HEK293T (cell line): Measurements from ENCODE around the gene FGGY.

Experiments used
- CTCF ChIA-PET: fragments of 350-600 bp; formaldehyde crosslinking; extraction: SDS; loops from one replicate; lab custom pipeline; 2021; ENCODE audit warnings: antibody characterized with exemption, inconsistent platforms; lab: Yijun Ruan, JAX
- POLR2A ChIA-PET: fragments of 350-600 bp; formaldehyde crosslinking; extraction: SDS; loops from one replicate; lab custom pipeline; 2020; ENCODE audit warnings: antibody characterized with exemption, inconsistent platforms; lab: Yijun Ruan, JAX
- DNase-seq: peaks from one replicate; pipeline ENCODE4 v3.0.0; 2012; ENCODE audit warnings: mixed read lengths; ENCODE audit errors: extremely low spot score
- ARNT ChIP-seq: fragments of 450-650 bp; IDR thresholded peaks from 2 replicates; pipeline ENCODE4 v1.6.1; 2017; ENCODE audit warnings: mild to moderate bottlenecking
- BHLHE40 ChIP-seq: fragments of 450-650 bp; IDR thresholded peaks from 2 replicates; pipeline ENCODE4 v1.6.1; 2016; ENCODE audit warnings: mild to moderate bottlenecking, moderate library complexity, borderline replicate concordance
- CTBP1 ChIP-seq: fragments of 450-650 bp; IDR thresholded peaks from 2 replicates; pipeline ENCODE4 v1.6.1; 2016; ENCODE audit warnings: borderline replicate concordance
- ELF4 ChIP-seq: fragments of 450-650 bp; IDR thresholded peaks from 2 replicates; pipeline ENCODE4 v1.6.1; 2017; ENCODE audit warnings: antibody characterized with exemption
- FOXA1 ChIP-seq: fragments of 450-650 bp; IDR thresholded peaks from 2 replicates; pipeline ENCODE4 v1.6.1; 2016; ENCODE audit warnings: mild to moderate bottlenecking
- FOXK2 ChIP-seq: fragments of 450-650 bp; IDR thresholded peaks from 2 replicates; pipeline ENCODE4 v1.6.1; 2016; ENCODE audit warnings: mild to moderate bottlenecking
- FOXM1 ChIP-seq: fragments of 450-650 bp; IDR thresholded peaks from 2 replicates; pipeline ENCODE4 v1.6.1; 2017; ENCODE audit warnings: mild to moderate bottlenecking, borderline replicate concordance
- HDGF ChIP-seq: fragments of 450-650 bp; IDR thresholded peaks from 2 replicates; pipeline ENCODE4 v1.6.1; 2017; ENCODE audit warnings: antibody characterized with exemption, borderline replicate concordance
- L3MBTL2 ChIP-seq: fragments of 450-650 bp; conservative IDR thresholded peaks from 2 replicates; pipeline ENCODE4 v1.6.1; 2016; ENCODE audit warnings: mild to moderate bottlenecking
- LEF1 ChIP-seq: fragments of 450-650 bp; IDR thresholded peaks from 2 replicates; pipeline ENCODE4 v1.6.1; 2017; ENCODE audit warnings: mild to moderate bottlenecking, borderline replicate concordance
- NFRKB ChIP-seq: fragments of 450-650 bp; IDR thresholded peaks from 2 replicates; pipeline ENCODE4 v1.6.1; 2016; ENCODE audit warnings: mild to moderate bottlenecking, moderate library complexity
- PKNOX1 ChIP-seq: fragments of 450-650 bp; IDR thresholded peaks from 2 replicates; pipeline ENCODE4 v1.6.1; 2016
- SP1 ChIP-seq: fragments of 450-650 bp; IDR thresholded peaks from 2 replicates; pipeline ENCODE4 v1.6.1; 2017
- SUZ12 ChIP-seq: fragments of 450-650 bp; IDR thresholded peaks from 2 replicates; pipeline ENCODE4 v1.6.1; 2016; ENCODE audit warnings: mild to moderate bottlenecking
- TARDBP ChIP-seq: fragments of 450-650 bp; IDR thresholded peaks from 2 replicates; pipeline ENCODE4 v1.6.1; 2016
- ZNF384 ChIP-seq: fragments of 450-650 bp; IDR thresholded peaks from 2 replicates; pipeline ENCODE4 v1.6.1; 2016

FGGY gene

GRCh38 chr1:59328353-59328752 lies 31.5 kb downstream of the FGGY start:
- DNase-seq: no peak
- ChIA-PET POLR2A (interaction anchor here (1.2 kb wide), 1 partner anchor 9 kb away, joined by 4 read pairs; no protein-coding TSS in a partner anchor), CTCF (no interaction called here)
- no peak for TF ChIP-seq ZNF384
- TF ChIP-seq ELF4: no peak
- TF ChIP-seq NFRKB: no peak
- no peak for TF ChIP-seq BHLHE40
- no peak for TF ChIP-seq TARDBP
- no peak for TF ChIP-seq FOXM1
- no peak for TF ChIP-seq L3MBTL2
- no peak for TF ChIP-seq SUZ12
- no peak for TF ChIP-seq PKNOX1
- no peak for TF ChIP-seq FOXA1
- TF ChIP-seq CTBP1: no peak
- TF ChIP-seq HDGF: no peak
- TF ChIP-seq ARNT: no peak
- no peak for TF ChIP-seq LEF1
- no peak for TF ChIP-seq SP1
- TF ChIP-seq FOXK2: no peak

- no peak for DNase-seq
- TF ChIP-seq ELF4: no peak
- TF ChIP-seq SP1: no peak
- ChIA-PET POLR2A (no interaction called here), CTCF (interaction anchor here (0.7 kb wide), 1 partner anchor 99 kb away, joined by 5 read pairs; no protein-coding TSS in a partner anchor)
Measured at GRCh38 chr1:59329412-59330053, 32.6 kb downstream of the FGGY start.

- DNase-seq: no peak
- TF ChIP-seq SP1: no peak
- no peak for TF ChIP-seq ARNT
- no peak for TF ChIP-seq FOXM1
- TF ChIP-seq L3MBTL2: no peak
- no peak for TF ChIP-seq ELF4
- TF ChIP-seq FOXA1: no peak
- TF ChIP-seq LEF1: no peak
- TF ChIP-seq PKNOX1: no peak
- no peak for TF ChIP-seq ZNF384
- TF ChIP-seq HDGF: no peak
- no peak for TF ChIP-seq BHLHE40
- no peak for TF ChIP-seq SUZ12
- TF ChIP-seq FOXK2: no peak
- no peak for TF ChIP-seq NFRKB
- TF ChIP-seq CTBP1: no peak
- TF ChIP-seq TARDBP: no peak
- ChIA-PET CTCF (interaction anchor here (0.6 kb wide), 1 partner anchor 327 kb away, joined by 3 read pairs; no protein-coding TSS in a partner anchor), POLR2A (no interaction called here)
Measured at GRCh38 chr1:59331686-59332620, 35.1 kb downstream of the FGGY start.

GRCh38 chr1:59332983-59333382 lies 36.1 kb downstream of the FGGY start:
- DNase-seq: no peak
- ChIA-PET POLR2A (no interaction called here), CTCF (no interaction called here)
- TF ChIP-seq PKNOX1 (no peak), TARDBP (no peak), ARNT (no peak), FOXM1 (no peak), FOXA1 (no peak), LEF1 (no peak), ZNF384 (no peak), NFRKB (no peak)

- TF ChIP-seq SP1 (no peak), ZNF384 (no peak), HDGF (no peak), LEF1 (no peak), ARNT (no peak), TARDBP (no peak), FOXK2 (no peak), L3MBTL2 (no peak), SUZ12 (no peak), FOXA1 (no peak), CTBP1 (no peak), FOXM1 (no peak), NFRKB (no peak), ELF4 (no peak), BHLHE40 (no peak), PKNOX1 (no peak)
- no peak for DNase-seq
- ChIA-PET POLR2A (no interaction called here), CTCF (no interaction called here)
Measured at GRCh38 chr1:59333626-59334277, 36.9 kb downstream of the FGGY start.
